ENCODE data around the gene TNFSF4.
"Not testable (repeated sequence)": the region's sequence is repeated elsewhere in the genome, so short reads cannot be mapped to it uniquely, and the experiment has no call there.

The TNFSF4 gene

DNA sequence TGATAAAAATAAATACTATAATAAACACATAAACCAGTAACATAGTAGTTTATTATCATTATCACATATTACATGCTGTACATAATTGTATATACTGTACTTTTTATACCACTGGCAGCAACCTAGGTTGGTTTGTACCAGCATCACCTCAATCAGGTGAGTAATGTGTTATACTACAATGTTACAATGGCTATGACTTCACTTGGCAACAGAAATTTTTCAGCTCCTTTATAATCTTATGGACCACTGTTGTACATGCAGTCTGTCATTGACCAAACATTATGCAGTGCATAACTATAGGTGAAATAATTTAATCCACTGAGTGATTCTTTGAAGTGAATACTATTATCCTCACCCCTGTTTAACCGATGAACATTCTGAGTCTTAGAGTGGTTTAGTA is 44.5 kb downstream of the TNFSF4 start:
- no peak for DNase-seq (ENCODE audit: low read depth)

GRCh38 chr1:173161510-173162221 is 45.5 kb downstream of the TNFSF4 start:
- no peak for DNase-seq (ENCODE audit: low read depth)

GRCh38 chr1:173153964-173154363 is 53.2 kb downstream of the TNFSF4 start:
- not testable (repeated sequence) for DNase-seq (ENCODE audit: low read depth)

DNA sequence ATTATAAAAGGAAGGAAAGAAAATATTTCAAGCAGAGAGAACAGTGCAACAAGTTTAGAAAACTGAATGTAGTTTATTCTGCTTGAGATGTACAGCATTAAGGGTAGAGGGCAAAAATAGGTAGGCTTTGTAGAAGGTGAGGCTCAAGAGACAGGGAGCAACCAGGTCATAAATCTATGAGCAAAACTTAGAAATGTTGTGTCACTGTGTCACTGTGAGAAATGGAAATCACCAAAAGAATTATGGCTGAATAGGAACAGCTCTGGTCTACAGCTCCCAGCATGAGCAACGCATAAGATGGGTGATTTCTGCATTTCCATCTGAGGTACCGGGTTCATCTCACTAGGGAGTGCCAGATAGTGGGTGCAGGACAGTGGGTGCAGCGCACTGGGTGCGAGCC is 53.6 kb downstream of the TNFSF4 start:
- DNase-seq (ENCODE audit: low read depth) = no peak

DNA sequence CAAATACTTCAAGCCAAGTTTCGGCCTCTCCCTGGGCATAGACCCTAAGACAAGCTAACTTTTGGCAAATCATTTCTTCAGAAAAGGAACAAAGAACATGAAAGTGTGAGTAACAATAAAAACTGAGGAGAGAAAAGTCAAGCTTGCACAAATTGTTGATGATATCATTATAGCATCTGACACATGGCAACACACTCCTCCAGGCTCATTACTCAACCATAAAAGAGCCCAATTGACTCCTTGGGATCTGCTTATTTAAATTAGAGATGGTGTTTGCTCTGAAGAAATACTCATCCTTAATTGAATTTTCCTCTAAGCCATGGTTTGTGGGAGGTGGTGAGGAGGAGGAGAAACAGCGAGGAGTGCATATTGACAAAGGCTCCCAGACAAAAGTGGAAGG is 54.5 kb downstream of the TNFSF4 start:
- no peak for DNase-seq (ENCODE audit: low read depth)

- no peak for DNase-seq (ENCODE audit: low read depth)
These were observed 56.3 kb downstream of the TNFSF4 start for GRCh38 chr1:173150795-173151194.

DNA sequence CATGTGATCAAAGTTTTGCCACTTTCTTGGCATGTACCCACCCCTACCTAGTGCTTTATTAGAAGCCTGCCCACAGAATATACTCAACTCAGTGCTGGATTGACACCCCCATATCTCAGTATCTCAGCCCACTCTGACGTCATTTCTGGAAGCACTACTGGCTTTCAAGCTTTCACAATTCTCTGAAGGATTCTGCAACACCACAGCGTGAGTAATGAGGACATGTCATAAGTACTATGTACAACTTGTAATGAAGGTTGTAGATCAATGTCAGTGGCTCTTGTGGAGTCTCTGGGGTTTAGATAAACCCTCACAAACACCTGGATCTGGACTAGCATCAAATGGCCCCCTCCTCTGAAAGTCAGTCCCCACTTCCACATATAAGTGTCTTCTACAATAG is 57.2 kb downstream of the TNFSF4 start:
- no peak for DNase-seq (ENCODE audit: low read depth)

GRCh38 chr1:173148971-173149370 is 58.2 kb downstream of the TNFSF4 start:
- DNase-seq (ENCODE audit: low read depth) = no peak

DNA sequence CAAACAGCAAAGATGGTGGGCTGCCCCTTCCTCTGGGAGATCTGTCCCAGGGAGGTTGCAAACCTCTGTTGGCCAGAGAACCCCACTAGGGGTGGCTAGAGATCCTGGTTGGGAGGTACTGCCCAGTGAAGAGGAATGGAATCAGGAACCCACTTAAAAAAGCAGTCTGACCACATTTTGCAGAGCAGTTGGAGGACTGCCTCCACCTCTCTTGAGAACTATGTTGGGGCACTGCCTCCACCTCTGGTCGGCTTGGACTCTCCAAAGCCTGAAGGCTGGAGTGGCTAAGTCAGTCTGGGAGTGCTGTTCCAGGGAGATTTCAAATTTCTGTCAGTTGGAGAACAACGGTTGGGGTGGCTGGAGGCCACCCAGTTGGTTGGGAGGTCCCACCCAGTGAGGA is 58.6 kb downstream of the TNFSF4 start:
- DNase-seq (ENCODE audit: low read depth) = no peak

DNA sequence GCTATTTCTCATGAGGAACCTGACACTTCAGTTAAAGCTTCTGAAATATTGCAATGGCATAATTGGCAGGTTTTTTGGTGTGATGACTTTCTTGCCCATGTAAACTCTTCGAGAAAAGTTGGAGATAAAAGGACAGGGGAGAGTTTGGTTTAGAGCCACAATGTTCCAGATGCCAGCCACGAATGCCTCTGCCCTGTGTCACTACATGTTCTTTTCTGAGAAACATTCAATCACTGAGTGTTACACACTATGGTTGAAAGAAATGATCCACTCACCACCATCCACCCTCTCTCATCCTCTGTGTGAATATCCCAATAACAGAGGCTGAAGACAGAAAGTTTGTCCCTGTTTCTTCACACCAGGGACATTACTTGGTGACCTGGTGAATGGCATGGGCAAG is 66.4 kb downstream of the TNFSF4 start:
- DNase-seq (ENCODE audit: low read depth) = no peak

DNA sequence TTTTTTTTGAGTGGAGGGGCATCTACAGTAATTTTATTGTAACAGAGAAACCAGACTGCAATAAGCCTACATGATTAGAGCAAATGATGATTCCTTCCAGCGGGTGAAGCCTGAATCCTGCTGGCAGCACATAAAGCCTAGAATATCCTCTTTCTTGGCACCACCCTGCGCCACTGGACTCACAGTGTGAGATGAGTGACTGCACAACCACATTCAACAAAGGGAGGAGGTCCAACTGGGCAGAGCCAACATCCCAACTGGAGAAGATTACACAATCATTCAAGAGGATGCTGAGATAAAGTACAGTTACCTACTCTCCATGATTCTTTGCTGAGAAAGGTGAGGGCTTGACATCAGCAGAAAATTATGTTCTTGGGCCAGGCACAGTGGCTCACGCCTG is 67.4 kb downstream of the TNFSF4 start:
- DNase-seq (ENCODE audit: low read depth) = no peak

DNA sequence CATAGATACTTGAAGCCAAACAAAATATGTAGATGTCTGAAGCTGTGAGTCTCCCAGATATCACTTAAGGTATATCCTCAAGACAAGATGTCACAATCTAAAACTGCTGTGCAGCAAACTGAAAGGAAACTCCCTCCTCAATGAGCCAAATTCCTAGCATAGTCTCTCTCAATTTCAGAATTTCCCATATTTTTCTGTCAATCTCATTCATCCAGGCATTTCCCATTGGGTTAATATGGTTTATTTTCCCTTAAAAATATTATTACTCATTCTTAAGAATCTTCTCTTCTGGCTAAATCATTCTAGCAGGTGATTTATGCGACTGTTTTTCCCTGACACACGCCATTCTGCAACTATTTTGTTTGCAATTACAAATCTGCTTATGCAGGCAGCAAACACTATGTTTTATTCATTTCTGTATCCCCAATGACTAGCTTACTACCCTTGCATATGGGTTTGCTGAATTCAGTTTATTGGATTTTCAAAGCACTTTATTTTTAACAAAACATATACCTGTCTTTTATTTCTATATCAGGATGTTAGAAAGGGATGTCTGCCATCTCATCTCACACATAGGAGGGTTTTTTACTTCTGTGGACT is 69.9 kb downstream of the TNFSF4 start:
- DNase-seq (ENCODE audit: low read depth) = no peak

GRCh38 chr1:173134800-173135199 is 72.3 kb downstream of the TNFSF4 start:
- no peak for DNase-seq (ENCODE audit: low read depth)

- no peak for DNase-seq (ENCODE audit: low read depth)
These were observed 73.1 kb downstream of the TNFSF4 start for GRCh38 chr1:173134029-173134428.

Data from activated T-helper 1 cell treated with Interleukin-2 at 50 U/mL for 16 hours (primary cell).